ENCODE measurements around the gene PRAMEF18.
"Not testable (repeated sequence)": the region's sequence is repeated elsewhere in the genome, so short reads cannot be mapped to it uniquely, and the experiment has no call there.

PRAMEF18 gene, protein sequence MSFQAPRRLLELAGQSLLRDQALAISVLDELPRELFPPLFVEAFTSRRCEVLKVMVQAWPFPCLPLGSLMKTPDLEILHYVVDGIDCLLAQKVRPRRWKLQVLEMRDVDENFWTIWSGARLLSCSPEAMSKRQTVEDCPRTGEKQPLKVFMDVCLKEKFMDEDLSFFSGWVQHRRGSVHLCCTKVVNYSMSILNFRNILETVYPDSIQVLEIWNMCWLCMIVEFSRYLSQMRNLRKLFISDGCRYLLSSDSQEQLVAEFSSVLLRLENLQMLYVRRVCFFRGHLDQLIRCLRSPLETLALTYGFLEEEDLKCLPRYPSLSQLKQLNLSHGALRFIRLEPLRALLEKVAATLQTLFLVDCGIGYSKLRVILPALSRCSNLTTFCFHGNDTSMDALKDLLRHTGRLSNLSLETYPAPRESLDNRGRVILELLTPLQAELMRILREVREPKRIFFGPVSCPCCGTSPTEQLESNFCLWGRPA

DNA sequence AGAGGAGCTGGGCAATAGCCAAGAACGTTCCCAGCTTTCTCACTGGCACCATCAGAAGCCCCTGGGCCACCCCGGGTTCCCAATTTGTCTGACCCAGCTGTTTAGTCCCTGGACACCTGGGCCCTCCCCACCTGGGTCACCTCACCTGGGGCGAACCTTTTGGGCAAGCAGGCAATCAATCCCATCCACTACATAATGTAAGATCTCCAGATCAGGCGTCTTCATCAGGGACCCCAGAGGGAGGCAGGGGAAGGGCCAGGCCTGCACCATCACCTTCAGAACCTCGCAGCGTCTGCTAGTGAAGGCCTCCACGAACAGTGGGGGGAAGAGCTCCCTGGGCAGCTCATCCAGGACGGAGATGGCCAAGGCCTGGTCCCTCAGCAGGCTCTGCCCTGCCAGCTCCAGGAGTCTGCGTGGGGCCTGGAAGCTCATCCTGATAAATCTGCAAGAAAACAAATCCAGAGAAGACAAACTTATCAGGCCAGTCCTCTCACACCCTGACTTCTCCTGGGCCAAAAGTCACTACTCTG lies at the start of gene PRAMEF18:
Gene PRAMEF18 (minus strand): TSS at position 480 of the 530 bp plus-strand sequence. CDS start 48 bp downstream, at position 432.
- DNase-seq = not testable (repeated sequence)

DNA sequence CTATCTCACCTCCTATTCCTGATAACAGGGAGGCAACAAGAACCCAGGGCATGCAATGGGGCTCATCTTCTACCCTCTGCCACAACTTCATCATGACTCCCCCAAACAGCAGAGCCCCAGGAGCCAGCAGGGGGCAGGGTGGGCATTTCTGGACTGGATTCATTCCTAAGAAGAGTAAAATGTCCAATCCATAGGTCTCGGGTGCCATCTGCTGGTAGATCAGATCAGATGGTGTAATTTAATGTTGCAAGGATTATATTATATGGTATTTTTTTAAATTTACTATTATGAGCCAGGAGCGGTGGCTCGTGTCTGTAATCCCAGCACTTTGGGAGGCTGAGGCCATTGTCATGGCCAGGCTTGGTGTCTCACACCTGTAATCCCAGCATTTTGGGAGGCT lies 39.2 kb upstream of the PRAMEF18 start:
- not testable (repeated sequence) for DNase-seq

DNA sequence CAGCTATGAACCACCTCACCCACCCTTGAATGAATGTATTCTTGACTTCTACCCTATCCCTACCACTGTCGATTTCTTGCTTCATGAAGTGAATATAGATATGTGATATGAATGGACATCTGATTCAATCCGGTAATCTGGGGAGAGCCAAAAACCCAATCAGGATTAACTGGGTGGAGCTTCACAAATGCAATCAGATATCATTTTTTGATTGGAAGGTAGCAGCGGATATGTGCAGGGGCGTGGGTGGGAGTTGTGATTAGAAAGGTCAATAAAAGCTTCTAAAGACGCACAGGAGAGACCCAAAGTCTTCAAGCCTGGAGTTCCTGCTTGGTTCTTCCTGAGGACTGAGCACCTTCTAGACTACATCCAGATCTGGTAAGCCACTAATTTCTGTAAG lies 27.9 kb upstream of the PRAMEF18 start, which contains the start of gene PRAMEF5:
Gene PRAMEF5 (plus strand): TSS at position 301 of the 400 bp plus-strand sequence. CDS start 5,071 bp downstream, outside the sequence.
- DNase-seq = not testable (repeated sequence)

DNA sequence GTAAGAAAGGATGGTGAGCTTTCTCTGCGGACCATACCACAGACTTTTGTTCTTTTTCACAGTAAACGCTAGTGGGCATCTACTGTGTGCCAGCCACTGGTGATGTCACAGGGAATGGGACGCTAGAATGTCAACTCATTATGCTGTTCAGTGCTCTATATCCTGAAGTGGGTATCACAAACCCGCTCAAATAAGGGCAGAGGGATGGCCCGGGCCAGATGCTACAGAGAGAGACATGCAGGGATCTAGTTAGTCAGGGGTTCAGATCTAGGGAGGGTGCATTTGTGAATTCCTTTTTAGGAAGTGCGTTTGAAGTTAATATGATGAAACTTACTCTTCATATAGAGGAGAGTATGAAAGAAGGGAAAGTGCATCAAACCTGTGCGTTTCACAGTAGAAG lies 21.2 kb upstream of the PRAMEF18 start:
- DNase-seq = not testable (repeated sequence)

DNA sequence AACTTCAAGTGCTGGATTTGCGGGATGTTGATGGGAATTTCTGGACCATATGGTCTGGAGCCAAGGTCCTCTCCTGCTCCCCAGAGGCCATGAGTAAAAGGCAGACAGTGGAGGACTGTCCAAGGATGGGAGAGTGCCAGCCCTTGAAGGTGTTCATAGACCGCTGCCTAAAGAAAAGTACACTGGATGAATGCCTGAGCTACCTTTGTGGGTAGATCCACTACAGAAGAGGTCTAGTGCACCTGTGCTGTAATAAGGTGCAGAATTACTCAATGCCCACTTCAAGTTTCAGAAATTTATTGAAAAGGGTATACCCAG lies 20.6 kb upstream of the PRAMEF18 start:
- DNase-seq = not testable (repeated sequence)

DNA sequence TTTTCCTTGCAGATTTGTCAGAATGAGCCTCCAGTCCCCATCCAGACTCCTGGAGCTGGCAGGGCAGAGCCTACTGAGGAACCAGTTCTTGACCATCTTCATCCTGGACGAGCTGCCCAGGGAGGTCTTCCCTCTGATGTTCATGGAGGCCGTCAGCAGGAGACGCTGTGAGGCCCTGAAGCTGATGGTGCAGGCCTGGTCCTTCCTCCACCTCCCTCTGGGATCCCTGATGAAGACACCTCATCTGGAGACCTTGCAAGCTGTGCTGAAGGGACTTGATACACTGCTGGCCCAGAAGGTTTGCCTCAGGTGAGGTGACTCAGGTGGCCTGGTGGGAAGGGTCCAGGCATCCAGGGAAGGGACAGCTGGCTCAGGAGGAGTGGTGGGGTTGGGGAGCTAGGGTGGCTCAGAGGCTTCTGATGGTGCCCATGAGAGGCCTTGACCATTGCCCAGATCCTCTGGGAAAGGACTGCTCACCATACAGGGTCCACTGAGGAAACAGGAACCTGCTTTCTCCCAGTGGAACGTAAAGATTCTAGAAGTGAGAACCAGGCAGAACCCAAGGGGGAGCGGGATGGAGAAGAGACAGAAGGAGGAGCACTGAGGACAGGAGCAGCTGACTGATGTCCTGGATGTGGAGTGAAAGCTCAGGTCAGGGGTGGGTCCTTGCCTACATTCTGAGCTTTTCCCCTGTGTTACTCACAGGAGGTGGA lies 20.0 kb upstream of the PRAMEF18 start:
- not testable (repeated sequence) for DNase-seq

DNA sequence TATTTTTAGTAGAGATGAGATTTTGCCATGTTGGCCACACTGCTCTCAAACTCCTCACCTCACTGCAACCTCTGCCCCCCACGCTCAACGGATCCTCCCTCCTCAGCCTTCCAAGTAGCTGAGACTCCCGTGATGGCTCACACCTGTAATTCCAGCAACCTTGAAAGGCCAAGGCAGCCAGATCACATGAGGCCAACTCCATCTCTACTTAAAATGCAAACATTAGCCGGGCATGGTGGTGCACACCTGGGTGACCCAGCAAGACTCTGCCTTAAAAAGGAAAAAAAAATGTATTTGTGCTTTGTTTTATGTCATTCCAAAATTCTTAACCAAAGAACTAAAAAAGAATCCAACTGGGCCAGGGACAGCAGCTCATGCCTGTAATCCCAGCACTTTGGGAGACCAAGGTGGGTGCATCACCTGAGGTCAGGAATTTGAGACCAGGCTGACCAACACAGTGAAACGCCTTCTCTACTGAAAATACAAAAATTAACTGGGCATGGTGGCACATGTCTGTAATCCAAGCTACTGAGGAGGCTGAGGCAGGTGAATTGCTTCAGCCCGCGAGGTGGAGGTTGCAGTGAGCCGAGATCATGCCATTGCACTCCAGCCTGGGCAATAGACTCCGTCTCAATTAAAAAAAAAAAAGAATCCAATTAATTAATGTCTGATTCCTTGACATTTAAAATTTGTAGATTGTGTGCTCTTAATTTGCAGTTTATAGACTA lies 17.7 kb upstream of the PRAMEF18 start:
- DNase-seq = not testable (repeated sequence)

DNA sequence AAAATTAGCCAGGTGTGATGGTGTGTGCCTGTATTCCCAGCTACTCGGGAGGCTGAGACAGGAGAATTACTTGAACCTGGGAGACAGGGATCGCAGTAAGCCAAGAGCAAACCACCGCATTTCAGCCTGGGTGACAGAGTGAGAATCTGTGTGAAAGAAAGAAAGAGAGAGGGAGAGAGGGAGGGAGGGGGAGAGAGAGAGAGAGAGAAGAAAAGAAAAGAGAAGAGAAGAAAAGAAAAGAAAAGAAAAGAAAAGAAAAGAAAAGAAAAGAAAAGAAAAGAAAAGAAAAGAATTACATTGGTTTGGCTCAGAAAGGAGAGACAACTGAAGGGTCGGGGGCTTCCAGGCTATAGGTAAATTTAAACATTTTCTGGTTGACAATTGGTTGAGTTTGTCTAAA lies 13.7 kb upstream of the PRAMEF18 start:
- not testable (repeated sequence) for DNase-seq

DNA sequence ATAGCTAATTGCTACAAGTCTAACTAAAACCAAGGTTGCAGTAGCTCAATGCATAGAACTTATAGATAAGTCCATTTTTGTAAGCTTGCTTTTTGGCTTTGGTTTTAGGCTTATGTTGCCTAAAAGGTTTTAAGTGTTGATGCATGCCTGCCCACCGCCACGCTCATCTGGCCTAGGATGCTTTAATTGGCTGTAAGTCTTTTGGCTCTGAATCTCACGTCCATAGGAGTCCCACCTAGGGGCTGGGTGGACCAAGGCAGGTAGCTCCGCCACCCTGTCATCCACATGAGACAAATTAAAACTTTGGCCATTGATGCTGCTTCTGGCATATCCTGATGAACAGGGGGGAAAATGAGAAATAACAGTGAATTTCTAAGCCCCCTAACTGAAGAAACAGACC lies 11.6 kb upstream of the PRAMEF18 start:
- DNase-seq = not testable (repeated sequence)

DNA sequence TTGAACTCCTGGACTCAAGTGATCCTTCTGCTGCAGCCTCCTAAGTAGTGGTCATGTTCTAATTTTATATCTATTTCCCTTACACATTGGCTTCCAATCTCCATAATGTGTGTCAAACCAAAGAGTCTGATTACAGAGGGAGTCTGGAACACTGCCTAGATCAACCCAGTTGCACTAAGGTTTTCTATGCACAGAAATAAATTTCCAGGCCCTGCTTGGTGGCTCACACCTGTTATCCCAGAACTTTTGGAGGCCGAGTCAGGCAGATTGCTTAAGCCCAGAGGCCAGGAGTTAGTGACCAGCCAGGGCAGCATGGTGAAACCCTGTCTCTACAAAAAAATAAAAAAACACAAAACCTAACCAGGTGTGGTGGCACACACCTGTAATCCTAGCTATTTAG lies 8.1 kb upstream of the PRAMEF18 start:
- DNase-seq = not testable (repeated sequence)

DNA sequence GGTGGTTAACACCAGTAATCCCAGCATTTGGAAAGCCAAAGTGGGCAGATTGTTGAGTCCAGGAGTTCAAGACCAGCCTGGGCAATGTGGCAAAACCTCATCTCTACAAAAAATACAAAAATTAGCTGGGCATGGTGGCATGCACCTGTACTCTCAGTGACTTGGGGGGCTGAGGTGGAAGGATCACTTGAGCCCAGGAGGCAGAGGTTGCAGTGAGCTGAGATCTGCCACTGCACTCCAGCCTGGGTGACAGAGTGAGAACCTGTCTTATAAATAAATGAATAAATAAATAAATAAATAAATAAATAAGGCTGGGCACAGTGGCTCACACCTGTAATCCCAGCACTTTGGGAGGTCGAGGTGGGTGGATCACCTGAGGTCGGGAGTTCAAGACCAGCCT lies 6.1 kb upstream of the PRAMEF18 start:
- DNase-seq = not testable (repeated sequence)

DNA sequence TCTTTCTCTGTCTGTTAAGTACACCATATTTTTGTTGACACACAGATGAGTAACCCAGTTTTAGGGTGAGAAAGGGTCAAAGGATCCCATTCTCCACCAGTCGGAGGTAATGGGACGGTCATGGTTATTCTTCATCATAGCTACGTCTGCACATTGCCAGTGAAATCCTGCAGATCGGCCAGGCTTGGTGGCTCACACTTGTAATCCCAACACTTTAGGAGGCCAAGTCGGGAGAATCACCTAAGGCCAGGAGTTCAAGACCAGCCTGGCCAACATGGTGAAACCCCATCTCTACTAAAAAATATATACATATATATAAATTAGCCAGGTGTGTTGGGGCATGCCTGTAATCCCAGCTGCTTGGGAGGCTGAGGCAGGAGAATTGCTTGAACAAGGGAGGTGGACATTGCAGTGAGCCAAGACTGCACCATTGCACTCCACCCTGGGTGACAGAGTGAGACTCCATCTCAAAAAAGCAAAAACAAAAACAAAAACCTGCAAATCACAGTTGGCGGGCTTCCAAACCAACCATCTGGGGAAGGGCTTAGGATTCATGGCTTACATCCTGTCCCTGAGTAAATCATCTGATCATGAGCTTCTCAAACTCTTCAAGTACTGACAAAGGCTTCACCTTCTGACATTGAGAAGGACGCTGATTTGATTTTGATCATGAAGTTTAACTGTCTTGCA lies 5.3 kb upstream of the PRAMEF18 start:
- not testable (repeated sequence) for DNase-seq

DNA sequence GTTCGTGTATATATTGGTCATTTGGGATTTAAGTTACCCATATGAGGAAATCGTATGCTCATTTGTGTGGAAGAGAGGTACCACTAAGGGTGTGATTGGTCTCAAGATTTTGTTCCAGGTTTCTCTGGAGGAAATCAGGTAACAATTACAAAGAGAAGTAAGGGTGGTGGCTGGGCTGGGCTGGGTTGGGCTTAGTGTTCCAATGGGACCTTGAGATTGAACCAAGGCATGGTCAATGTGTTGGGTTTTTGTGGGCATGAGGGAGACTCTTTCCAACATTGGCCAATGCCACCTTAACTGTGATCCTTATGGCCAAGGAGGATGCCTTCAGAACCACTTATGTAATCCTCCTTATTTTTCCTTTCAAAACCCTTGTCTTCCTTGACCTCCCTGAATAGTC lies 4.6 kb upstream of the PRAMEF18 start:
- not testable (repeated sequence) for DNase-seq

DNA sequence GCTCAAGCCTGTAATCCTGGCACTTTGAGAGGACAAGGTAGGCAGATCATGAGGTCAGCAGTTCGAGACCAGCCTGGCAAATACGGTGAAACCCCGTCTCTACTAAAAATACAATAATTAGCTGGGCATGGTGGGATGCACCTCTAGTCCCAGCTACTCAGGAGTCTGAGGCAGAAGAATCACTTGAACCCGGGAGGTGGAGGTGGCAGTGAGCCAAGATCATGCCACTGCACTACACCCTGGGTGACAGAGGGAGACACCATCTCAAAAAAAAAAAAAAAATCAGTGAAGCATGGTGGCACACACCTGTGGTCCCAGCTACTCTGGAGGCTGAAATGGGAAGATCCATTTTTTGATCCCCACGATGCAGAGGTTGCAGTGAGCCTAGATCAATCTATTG lies 4.1 kb upstream of the PRAMEF18 start:
- not testable (repeated sequence) for DNase-seq

DNA sequence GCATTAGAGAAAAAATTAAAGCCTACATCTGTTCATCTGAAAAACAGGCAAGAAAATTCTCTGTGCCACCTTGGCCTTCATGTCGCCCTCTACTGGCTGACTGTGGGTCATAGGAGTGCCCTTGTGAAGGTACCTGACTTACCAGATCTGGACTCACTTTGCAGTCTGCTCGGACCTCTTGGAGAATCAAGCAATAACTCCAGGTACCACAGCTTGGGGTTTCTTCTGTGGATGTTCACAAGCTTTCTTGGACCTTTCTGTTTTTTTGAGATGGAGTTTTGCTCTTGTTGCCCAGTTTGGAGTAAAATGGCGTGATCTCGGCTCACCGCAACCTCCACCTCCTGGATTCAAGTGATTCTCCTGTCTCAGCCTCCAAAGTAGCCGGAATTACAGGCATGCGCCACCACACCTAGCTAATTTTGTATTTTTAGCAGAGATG lies 2.4 kb upstream of the PRAMEF18 start:
- DNase-seq = no peak

DNA sequence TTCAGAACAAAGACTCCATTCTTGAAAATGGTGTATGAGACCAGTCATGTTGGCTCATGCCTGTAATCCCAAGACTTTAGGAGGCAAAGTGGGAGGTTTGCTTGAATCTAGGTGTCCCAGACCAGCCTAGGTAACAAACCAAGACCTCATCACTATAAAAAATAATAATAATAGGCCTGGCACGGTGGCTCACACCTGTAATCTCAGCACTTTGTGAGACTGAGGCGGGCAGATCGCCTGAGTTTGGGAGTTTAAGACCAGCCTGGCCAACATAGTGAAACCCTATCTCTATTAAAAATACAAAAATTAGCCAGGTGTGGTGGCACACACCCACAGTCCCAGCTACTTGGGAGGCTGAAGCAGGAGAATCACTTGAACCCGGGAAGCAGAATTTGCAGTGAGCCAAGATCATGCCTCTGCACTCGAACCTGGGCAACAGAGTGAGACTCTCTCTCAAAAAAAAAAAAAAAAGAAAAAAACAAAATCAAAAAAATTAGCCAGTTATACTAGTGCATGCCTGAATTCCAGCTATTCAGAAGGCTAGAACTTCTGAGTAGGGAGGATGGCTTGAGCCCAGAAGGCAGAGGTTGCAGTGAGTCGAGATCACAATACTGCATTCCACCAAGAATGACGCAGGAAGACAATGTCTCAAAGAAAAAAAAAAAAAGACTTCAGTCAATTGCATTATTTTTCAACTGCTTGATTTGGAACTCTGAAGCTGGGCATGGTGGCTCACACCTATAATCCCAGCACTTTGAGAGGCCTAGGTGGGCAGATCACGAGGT lies 1.5 kb upstream of the PRAMEF18 start:
- DNase-seq = not testable (repeated sequence)

DNA sequence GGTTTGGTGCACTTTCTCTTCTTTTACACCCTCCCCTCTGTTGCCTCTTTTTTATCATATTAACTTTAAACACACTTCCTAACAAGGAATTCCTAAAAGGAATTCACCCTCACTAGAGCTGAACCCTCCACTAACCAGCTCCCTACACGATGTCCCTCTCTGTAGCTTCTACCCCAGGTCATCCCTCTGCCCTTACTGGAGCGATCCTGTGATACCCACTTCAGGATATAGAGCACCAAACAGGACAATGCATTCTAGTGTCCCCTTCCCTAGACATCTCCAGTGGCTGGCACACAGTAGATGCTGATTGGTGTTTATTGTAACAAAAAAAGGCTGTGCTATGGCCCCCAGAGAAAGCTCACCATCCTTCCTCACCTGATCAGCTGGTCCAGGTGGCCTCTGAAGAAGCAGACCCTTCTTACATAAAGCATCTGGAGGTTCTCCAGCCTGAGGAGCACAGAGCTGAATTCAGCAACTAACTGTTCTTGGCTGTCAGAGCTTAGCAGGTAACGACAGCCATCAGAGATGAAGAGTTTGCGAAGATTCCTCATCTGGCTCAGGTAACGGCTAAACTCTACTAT lies 1.4 kb downstream of the PRAMEF18 start:
- no peak for DNase-seq

DNA sequence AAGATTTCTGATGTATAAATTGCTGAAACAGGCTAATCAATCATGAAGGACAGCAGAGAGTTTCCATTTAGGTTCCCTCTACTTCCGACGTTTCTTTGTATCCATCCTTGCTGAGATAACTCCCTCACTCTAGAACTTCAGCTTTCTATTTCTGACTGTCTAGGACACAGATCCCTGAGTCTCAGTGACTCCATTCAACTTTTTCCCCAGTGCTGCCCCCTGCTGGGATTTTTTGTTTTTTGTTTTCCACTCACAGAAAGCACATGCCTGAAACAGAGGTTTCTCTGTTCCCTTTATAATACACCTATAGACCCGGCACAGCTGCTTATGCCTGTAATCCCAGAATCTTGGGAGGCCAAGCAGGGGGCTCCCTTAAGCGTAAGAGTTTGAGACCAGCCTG lies 3.2 kb downstream of the PRAMEF18 start:
- not testable (repeated sequence) for DNase-seq

DNA sequence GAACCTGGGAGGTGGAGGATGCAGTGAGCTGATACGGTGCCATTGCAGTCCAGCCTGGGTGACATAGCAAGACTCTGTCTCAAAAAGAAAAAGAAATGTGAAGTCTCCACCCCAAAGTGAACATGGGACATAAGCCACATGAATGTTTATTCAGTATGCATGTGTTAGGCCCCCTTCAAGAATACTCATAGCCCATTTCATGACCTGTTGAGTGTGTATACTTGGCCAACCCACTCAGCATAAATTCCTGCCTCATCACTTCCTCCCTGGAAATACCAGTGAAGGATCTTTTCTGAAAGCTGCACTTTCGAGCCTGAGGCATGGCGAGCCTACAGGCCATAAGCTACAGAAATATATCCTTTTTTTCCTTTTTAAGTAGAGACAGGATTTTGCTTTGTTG lies 6.8 kb downstream of the PRAMEF18 start:
- not testable (repeated sequence) for DNase-seq

DNA sequence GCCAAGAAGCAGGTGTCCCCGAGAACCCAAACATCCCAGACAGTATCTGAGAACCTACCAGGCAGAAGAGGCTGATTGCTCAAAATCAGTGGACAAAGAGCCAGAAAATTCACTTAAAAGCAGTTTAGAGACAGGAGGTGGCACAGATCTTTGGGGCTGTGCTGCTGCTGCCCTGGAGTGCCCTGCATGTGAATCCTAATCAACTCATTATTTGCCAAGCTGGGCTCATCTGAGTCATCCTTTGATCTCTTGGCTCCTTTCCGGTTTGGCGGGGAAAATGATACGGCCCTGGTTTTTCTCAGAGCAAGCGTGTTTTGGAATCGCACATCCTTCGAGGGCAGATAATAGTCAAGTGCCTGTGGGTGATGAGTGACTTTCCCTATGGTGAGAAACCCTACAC lies 9.3 kb downstream of the PRAMEF18 start:
- DNase-seq = not testable (repeated sequence)

DNA sequence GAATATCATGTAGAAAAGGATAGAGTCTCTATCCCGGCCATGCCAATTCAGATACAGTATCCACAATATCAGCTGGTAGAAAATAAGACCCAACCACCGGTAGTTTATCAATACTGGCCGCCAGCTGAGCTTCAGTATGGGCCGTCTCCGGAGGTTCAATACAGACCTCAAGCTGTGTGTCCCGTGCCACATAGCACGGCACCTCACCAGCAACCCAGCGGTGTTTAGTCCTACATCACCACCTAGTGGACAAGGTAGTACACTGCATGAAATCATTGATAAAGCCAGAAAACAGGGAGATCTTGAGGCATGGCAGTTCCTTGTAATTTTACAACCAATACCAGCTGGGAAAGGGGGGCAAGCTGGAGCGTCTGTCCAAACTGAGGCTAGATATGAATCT lies 17.2 kb downstream of the PRAMEF18 start:
- DNase-seq = not testable (repeated sequence)
